Esophagus squamous epithelium (tissue), 5 donors: ENCODE measurements around the gene ARL5B. TPM values are rescaled to one million over a fixed set of nuclear protein-coding genes. Genes with fewer than 3 reads are reported as not detected.

Experiments
- DNase-seq: peaks from one replicate; lab custom pipeline; 2025; lab: John Stamatoyannopoulos, UW
- H3K27ac ChIP-seq, 4 donors: fragments of 200-600 bp; sonication (generic); one replicate each; pipeline ENCODE4 v1.5.1; 2016 to 2019; ENCODE audit warnings: mild to moderate bottlenecking in 1 of 4
- H3K27me3 ChIP-seq, 4 donors: fragments of 200-600 bp; sonication (generic); 1 replicate in 3 of 4; 2 replicates in 1 of 4; pipeline versions ENCODE4 v1.5.1 to v1.6.0; 2017 to 2021; ENCODE audit warnings: antibody characterized with exemption in 1 of 4
- H3K36me3 ChIP-seq, 3 donors: fragments of 200-600 bp; sonication (generic); one replicate each; pipeline ENCODE4 v1.5.1; 2016 to 2019
- H3K4me1 ChIP-seq, 3 donors: fragments of 200-600 bp; sonication (generic); one replicate each; pipeline ENCODE4 v1.5.1; 2017 to 2019
- H3K4me3 ChIP-seq, 4 donors: fragments of 200-600 bp; sonication (generic); 1 replicate in 3 of 4; 2 replicates in 1 of 4; pipeline ENCODE4 v1.5.1; 2016 to 2019; ENCODE audit warnings: mild to moderate bottlenecking in 2 of 4, moderate library complexity in 1 of 4
- H3K9me3 ChIP-seq, 3 donors: fragments of 200-600 bp; sonication (generic); one replicate each; pipeline ENCODE4 v1.5.1; 2016 to 2019
- POLR2A ChIP-seq, 4 donors: fragments of 450-650 bp; IDR thresholded peaks; one replicate each; pipeline ENCODE4 v1.6.1; 2017; ENCODE audit warnings: antibody characterized with exemption in 4 of 4, mild to moderate bottlenecking in 4 of 4, moderate library complexity in 3 of 4
- WGBS, 2 donors: methylation state at CpG; one replicate each; pipeline ENCODE4 v1.1.5; 2018; 5-methylcytosine and 5-hydroxymethylcytosine counted together
- intact Hi-C: fragments of 100-400 bp; cut with DNase I; formaldehyde crosslinking; loops from one replicate; pipeline ENCODE4 v1.15.0; 2022
- total RNA-seq, 4 donors: library from RNA; depleted of rRNA; stranded (reverse); fragments of >200 nt; gene quantifications; one replicate each; pipeline ENCODE4 v1.1.0, GENCODE V29; 2016
- TF ChIP-seq, protein P1 (sequence below), 6 experiments: fragments of 450-650 bp in 4 of 6; fragments of 200-600 bp in 2 of 6; sonication (generic) in 2 of 6; IDR thresholded peaks; one replicate each; pipeline ENCODE4 v1.5.1; 2016 to 2019; ENCODE audit warnings: antibody characterized with exemption in 6 of 6, mild to moderate bottlenecking in 4 of 6, moderate library complexity in 4 of 6
- donor health status: DM: yes; HTN: yes; CAD: no.

Gene ARL5B
- total RNA-seq, 4 donors from 2014 or later, result 11.8 to 24.5 (median 12.5) TPM

DNA sequence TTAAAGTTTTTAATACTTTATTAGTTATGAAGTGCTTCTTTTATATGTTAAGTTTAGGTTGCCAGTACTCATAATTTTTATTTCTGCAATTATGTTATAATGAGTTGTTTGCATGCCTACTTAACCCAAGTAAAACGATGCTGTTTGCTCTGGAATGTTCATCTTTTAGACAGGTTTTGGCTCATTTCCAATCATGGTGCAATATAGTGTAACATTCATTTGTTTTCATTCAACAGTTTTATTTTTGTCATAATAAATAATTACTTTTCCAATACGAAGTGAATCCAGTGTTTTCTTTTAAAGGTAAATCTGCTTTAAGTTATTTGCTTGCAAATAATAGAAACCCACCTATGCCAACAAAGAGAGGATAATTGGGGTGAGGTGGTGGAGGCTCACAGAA is 22.1 kb downstream of the ARL5B start:
- 21 to 33% methylated on average over 2 of the region's 2 CpGs for WGBS, 2 donors
- TF ChIP-seq, protein P1, sequence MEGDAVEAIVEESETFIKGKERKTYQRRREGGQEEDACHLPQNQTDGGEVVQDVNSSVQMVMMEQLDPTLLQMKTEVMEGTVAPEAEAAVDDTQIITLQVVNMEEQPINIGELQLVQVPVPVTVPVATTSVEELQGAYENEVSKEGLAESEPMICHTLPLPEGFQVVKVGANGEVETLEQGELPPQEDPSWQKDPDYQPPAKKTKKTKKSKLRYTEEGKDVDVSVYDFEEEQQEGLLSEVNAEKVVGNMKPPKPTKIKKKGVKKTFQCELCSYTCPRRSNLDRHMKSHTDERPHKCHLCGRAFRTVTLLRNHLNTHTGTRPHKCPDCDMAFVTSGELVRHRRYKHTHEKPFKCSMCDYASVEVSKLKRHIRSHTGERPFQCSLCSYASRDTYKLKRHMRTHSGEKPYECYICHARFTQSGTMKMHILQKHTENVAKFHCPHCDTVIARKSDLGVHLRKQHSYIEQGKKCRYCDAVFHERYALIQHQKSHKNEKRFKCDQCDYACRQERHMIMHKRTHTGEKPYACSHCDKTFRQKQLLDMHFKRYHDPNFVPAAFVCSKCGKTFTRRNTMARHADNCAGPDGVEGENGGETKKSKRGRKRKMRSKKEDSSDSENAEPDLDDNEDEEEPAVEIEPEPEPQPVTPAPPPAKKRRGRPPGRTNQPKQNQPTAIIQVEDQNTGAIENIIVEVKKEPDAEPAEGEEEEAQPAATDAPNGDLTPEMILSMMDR (IDR thresholded peaks at IDR 0.05), result no peak
- no peak for TF ChIP-seq POLR2A (IDR thresholded peaks at IDR 0.05)
- H3K4me3 ChIP-seq, result no peak overlapping the region

DNA sequence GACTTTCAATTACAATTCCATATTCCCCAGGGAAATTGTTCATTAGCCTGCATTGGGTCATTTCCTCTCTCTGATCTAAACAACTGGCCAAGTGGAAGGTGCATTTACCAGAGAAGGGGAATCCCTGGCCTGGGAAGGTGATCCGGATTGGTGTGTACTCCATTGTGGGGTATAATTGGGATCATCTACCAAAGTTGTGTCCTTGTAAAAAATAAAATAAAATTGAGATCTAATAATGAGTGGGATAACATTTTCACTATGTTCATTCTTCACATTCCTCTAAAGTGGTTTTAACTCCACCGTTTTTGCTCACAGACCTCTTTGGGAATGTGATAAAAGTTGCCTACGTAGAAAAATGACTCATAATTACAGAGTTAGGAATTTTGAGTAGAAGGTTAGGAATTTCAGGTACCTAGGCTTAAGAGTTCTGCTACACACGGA is 22.8 kb downstream of the ARL5B start:
- intact Hi-C loops, result no loop called here
- Histone ChIP-seq H3K9me3 (no peaks in the 10 kb centered on the region), H3K4me3 (no peak overlapping the region), H3K36me3 (peaks cover 0 to 1% (median 0%) of the 10 kb centered on the region in 3 donors), H3K27ac (no peak overlapping the region), H3K27me3 (no peaks in the 10 kb centered on the region), H3K4me1 (no peaks in the 10 kb centered on the region)
- DNase-seq, result no peak
- TF ChIP-seq, protein P1 (IDR thresholded peaks at IDR 0.05), result no peak
- TF ChIP-seq POLR2A (IDR thresholded peaks at IDR 0.05), result no peak
- WGBS, 2 donors, result 57 to 77% methylated on average over 4 of the region's 4 CpGs

More for the DNA sequence above, 22.1 kb downstream of the ARL5B start:
- Histone ChIP-seq H3K9me3 (no peaks in the 10 kb centered on the region), H3K27me3 (no peaks in the 10 kb centered on the region), H3K27ac (no peak overlapping the region), H3K4me1 (no peaks in the 10 kb centered on the region), H3K36me3 (peaks cover 0 to 7% (median 0%) of the 10 kb centered on the region in 3 donors)
- intact Hi-C loops, result no loop called here
- no peak for DNase-seq

DNA sequence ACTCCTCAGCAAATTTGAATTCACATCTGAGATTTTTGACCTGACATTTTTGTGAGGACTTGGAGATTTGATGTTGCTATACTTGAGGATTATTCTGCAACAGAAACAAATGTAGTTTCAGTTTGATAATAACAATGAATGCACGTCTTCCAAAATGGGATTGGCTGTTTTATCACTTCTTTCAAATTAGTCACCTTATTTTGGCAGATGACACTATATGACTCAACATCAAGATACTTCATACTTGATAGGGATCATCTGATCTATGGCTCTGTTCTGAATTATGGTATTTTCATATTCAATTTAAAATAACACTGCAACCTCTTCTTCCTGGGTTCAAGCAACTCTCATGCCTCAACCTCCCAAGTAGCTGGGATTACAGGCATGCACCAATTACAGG is 24.2 kb downstream of the ARL5B start:
- no peak for TF ChIP-seq POLR2A (IDR thresholded peaks at IDR 0.05)
- TF ChIP-seq, protein P1 (IDR thresholded peaks at IDR 0.05), result no peak
- no peak overlapping the region for H3K27ac ChIP-seq
- H3K36me3 ChIP-seq, result no peaks in the 10 kb centered on the region
- H3K4me1 ChIP-seq, result no peaks in the 10 kb centered on the region
- no peaks in the 10 kb centered on the region for H3K27me3 ChIP-seq
- 19 to 24% methylated on average over 1 of the region's 1 CpG for WGBS, 2 donors
- no peak for DNase-seq
- no peak overlapping the region for H3K4me3 ChIP-seq
- no peaks in the 10 kb centered on the region for H3K9me3 ChIP-seq
- intact Hi-C loops, result no loop called here

DNA sequence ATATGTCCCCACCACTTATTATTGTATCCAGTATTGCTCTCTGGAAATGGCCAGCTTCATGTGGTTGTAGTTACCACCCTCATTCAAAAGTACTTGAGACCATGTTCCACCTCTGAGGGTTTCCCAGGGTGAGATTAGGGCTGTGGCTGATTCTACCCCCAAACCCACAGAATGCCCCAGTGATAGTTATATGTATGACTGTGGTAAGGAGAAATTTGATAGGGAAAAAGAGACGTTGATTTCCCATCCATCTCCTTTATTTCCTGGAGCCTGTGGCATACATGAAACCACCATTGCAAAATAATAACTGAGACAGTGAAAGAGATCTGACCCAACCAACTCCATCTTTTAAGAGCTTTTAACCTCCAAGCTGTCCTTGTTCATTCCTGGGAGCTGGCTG is 25.2 kb downstream of the ARL5B start:
- H3K36me3 ChIP-seq, result no peaks in the 10 kb centered on the region
- no peaks in the 10 kb centered on the region for H3K9me3 ChIP-seq
- H3K27me3 ChIP-seq, result no peaks in the 10 kb centered on the region
- DNase-seq, result no peak
- no peak overlapping the region for H3K4me3 ChIP-seq
- peaks cover 0 to 4% (median 0%) of the 10 kb centered on the region in 3 donors for H3K4me1 ChIP-seq
- WGBS, 2 donors, result 56 to 71% methylated on average over 1 of the region's 1 CpG
- intact Hi-C loops, result no loop called here
- TF ChIP-seq, protein P1 (IDR thresholded peaks at IDR 0.05), result no peak
- no peak for TF ChIP-seq POLR2A (IDR thresholded peaks at IDR 0.05)
- no peak overlapping the region for H3K27ac ChIP-seq

DNA sequence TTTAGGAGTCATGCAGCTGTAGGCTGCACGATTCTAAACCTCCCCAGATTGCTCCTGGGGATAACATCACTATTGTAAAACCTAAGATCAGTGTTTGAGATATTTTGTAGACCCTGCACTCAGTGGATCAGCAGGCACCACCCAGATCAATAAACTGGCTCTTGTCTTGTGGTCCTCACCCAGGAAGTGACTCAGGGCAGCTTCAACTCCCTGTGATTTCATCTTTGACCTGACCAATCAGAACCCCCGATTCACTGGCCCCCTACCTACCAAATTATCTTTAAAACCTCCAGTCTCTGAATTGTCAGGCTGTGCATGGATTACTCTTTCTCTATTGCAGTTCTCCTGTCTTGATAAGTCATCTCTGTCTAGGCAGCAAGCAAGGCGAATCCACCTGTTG is 25.7 kb downstream of the ARL5B start:
- TF ChIP-seq, protein P1 (IDR thresholded peaks at IDR 0.05), result no peak
- no peak for TF ChIP-seq POLR2A (IDR thresholded peaks at IDR 0.05)
- H3K9me3 ChIP-seq, result no peaks in the 10 kb centered on the region
- no peak for DNase-seq
- H3K27me3 ChIP-seq, result no peaks in the 10 kb centered on the region
- intact Hi-C loops, result no loop called here
- H3K4me3 ChIP-seq, result no peak overlapping the region
- H3K27ac ChIP-seq, result no peak overlapping the region
- H3K4me1 ChIP-seq, result peaks cover 0 to 8% (median 0%) of the 10 kb centered on the region in 3 donors
- H3K36me3 ChIP-seq, result no peaks in the 10 kb centered on the region
- 58 to 77% methylated on average over 3 of the region's 3 CpGs for WGBS, 2 donors
